ENCODE data around the gene SMDT1.

The SMDT1 gene, protein sequence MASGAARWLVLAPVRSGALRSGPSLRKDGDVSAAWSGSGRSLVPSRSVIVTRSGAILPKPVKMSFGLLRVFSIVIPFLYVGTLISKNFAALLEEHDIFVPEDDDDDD

DNA sequence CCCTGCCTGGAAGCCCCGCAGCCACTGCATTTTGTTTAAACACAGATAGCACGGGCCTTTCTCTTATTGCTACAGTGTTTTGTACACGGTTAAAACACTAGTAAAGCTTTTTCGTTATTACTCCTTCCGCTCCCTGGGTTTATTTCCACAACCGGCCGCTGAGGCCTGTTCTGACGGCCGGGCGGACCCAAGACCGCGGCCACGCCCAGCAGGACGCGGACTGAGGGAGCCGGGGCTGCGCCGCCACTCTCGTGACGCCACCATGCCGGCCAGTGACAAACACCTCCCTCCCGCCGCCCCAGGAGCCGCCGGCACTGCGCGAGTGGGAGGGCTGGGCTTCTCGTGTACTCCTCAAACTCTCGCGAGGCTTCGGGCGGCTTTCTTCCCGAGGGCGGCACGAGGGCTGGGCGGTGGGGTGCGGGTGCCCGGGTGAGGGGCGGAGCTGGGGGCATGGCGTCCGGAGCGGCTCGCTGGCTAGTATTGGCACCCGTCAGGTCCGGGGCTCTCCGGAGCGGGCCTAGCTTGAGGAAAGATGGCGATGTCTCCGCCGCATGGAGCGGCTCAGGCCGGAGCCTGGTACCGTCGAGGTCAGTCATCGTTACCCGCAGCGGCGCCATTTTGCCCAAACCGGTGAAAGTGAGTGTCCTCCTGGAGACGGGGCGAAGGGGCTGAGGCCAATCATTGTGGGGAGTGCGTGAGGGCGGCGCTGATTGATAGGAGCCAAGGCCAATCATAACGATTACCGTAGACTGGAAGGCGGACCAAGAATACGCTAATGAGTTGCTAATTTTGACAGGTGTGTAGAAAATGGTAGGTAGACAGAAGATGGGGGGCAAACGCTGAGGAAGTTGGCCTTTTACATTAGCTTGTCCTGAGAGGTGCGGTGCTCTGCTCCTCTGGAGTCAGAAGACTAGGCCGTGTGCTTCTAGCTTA lies at the start of gene SMDT1:
TSS of gene SMDT1 (plus strand) at position 382 of the 933 bp plus-strand sequence. CDS start at position 451, 69 bp downstream.
- DNase-seq: peak; percentile 98

DNA sequence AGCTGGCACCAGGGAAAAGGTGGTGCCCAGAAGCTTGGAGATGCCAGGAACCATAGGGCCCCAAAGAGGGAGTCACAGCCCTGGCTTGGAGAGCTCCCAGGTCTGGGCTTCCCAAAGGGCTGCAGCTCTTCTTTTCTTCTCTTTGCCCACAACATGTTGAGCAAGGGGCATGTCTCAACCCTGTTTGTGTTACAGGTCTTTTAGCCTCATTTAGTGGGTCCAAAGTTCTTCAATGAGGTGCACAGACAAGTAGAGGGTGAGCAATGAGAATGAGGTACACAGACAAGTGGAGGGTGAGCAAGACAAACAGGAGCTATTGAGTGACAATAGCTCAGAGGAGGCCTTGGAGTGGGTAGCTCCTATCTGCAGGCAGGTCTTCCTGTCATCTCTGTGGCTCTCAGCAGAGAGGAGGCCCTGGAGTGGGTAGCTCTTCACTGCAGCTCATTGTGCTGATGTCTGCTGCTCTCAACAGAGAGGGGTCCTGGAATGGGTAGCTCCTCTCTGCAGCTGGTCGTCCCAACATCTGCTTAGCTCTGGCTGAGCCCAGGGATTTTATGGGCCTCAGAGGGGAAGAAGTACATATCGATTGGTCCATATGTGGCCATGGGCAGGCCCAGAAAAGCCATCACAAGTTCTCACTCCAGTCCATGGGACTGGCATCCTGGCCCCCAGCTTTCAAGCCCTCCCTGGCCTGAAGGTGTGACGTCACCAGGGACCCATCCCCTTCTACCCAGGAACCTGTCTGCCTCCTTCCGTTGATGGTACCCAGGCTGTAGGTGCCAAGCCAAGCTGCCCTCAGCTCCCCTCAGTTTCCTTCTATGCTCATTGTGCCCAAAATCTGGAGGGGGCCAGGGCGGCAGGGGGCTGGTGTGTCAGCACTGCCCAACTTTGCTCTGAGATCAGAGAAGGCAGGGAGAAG lies 46.0 kb upstream of the SMDT1 start:
- DNase-seq: no peak

DNA sequence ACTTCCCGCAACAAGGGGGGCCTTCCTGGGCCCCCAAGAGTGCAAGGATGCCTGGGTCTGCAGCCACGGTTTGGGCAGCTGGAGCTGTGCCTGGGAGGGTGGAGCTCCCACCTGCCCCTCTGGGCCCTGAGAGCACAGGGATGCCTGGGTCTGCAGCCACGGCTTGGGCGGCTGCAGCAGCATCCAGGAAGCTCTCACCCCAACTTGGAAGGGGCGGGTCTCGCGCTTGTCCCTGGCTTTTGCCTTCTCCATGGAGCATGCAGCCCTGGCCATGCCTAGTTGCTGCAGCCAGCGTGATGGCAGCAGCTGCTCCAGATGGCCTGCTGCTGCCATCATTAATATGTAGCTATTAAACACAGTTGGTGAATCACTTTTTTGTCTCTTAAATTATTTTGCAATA lies 44.2 kb upstream of the SMDT1 start:
- no peak for DNase-seq

DNA sequence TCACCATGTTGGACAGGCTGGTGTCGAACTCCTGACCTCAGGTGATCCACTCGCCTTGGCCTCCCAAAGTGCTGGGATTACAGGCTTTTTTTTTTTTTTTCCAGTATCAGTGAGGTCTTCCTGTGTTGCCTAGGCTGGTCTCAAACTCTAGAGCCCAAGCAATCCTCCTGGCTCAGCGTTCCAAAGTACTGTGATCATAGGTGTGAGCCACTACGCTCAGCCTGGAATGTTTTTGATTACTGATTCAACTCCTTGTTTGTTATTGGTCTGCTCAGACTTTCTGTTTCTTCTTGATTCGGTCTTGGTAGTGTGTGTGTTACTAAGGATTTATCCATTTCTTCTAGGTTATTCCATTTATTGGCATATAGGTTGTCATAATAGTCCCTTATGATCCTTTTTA lies 40.2 kb upstream of the SMDT1 start:
- DNase-seq: no peak

DNA sequence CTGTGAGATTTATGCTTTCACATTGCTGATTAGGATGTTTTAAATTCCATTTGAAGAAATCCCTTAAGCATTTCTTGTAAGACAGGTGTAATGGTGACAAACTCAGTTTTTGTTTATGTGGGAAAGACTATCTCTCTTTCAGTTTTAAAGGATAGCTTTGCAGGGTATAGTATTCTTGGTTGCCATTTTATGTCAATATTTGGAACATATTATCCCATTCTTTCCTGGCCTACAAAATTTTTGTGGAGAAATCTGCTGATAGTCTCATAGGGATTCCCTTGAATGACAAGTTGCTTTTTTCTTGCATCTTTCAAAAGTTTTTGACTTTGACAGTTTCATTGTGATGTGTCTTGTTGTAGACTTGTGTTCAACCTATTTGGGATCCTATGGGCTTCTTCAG lies 37.7 kb upstream of the SMDT1 start:
- no peak for DNase-seq

DNA sequence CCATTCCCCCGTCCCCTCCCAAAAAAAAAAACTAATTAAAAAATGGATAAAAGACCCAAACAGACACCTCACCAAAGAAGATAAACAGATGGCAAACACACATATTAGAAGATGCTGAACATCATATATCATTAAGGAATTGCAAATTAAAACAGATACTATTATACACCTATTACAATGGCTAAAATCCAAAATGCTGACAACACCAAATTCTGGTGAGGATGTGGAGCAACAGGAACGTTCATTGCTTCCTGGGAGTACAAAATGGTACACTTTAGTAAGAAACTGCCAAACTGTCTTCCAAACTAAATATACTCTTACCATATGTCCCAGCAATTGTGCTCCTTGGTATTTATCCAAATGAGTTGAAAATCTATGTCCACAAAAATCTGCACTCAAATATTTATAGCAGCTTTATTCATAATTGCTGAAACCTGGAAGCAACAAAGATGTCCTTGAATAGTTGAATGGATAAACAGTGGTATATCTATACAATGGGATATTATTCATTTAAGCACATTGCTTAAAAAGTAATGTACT lies 28.8 kb upstream of the SMDT1 start:
- DNase-seq: no peak

DNA sequence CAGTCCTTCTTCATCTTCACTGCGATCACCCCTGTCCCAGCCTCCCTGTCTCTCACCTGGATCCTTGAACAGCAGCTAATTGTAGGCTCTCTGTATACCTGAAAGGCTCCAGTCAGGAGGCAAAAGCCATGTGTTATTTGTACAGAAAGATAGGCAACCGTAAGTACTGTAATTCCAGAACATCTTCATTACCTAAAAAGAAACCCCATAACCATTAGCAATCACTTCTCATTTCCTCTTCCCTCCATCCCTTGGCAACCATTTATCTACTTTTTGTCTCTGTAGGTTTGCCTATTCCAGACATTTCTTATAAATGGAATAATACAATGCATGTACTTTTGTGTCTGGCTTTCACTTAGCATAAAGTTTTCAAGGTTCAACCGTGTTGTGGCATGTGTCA lies 26.7 kb upstream of the SMDT1 start:
- DNase-seq: no peak

DNA sequence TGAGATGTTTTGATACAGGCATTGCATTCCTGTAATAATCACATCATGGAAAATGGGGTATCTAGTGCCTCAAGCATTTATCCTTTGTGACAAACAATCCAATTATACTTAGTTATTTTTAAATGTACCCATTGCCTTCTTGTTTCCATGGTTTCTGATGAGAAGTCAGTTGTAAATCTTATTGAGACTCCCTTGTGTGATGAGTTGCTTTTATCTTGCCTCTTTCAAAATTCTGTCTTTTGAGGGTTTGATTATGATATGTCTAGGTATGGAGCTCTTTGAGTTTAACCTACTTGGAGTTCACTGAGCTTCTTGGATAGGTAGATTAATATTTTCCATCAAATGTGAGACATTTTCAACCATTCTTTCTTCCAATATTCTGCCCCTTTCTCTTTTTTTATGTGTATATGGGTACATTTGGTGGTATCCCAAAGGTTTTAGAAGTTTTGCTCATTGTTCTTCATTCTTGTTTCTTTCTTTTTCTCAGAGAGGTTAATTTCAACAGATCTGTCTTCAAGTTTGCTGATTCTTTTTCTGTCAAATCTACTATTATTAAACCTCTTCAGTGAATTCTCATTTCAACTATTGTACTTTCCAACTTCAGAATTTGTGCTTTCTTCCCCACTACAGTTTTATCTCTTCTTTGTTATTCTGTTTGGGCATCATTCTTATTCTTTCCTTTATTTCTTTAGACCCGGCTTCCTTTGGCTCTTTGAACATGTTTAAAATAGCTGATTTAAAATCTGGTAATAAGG lies 22.6 kb upstream of the SMDT1 start:
- no peak for DNase-seq

DNA sequence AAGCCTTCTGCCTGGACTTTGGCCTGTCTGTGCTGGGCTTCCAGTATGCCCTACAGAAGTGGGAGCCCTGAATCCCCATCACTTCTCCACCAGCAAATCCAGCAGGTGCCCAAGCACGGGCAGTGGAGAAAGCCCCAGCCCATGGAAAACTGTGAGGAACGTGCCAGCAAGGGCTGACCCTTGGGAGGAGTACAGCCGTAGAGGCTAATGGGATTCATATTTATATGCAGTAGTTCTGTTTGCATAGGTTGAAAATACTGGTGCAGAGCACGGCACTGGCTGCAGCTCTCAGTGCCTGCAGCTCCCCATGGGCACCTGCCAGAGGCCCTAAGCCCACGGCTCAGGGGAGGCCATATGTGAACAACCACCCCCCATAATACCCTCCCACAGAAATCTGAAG lies 19.0 kb upstream of the SMDT1 start:
- DNase-seq: no peak

DNA sequence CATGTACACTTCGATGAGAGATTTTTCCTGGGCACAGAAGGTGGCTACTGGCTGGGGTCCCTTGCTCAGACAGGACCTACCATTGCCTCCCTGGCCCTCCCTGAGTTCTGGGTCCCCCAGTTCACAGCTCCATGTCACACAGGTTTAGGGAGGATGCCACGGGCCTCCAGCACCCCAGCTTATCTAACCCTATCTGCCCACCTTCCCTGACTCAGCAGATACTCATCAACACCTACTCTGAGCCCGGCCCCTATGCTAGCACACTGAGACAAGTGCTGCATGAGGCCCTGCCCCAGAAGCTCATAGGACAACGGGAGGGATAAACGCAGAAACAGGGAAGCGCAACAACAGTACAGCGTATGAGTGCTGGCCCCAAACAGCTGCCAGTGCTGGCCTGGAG lies 18.5 kb upstream of the SMDT1 start:
- no peak for DNase-seq

DNA sequence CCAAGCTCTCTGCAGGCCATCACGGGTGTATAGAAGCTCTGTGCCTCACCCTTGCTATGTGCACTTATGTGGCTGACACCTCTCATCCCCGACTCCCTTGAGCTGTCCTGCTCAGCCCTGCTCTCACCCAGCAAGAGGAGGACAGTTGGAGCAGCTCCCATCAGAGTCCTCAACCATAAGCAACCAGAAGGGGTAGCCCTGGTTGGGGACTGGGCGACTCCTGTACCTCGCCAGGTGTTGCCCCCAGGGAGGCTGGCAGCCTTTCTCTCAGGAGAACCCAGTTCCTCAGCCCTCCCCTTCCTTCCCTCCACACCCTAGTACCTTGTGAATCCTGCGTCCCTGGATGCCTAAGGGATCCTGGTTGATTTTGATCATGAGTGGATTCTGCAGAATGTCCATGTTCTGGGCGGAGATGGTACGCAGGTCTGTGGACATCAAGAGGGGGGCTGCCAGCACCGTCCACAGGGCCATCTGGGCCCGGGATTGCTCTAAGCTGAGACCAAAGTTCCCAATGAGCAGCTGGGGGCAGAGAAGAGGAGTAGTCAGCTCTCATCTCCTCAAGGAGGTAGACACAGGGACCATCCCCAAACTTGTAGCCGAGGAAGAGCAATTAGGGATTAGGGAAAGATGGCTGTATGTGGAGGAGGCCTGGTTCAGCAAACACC lies 16.9 kb upstream of the SMDT1 start:
- DNase-seq: no peak

DNA sequence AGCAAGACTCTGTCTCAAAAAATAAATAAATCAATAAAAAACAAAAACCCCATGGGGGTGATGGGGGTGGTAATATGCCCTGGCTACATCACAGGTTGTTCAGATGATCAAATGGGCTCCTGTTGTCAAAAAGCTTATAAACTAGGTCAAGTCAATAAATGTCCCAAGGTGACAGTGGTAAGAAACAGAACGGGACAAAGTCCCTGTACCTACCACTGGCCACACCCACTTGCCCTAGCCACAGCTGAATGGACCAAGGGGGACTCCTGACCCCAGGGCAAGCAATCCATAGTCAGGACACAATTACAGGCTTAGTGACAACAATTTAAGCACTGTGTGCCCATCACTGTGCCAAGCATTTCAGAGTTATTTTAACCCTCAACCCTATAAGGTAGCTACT lies 14.9 kb upstream of the SMDT1 start:
- no peak for DNase-seq

DNA sequence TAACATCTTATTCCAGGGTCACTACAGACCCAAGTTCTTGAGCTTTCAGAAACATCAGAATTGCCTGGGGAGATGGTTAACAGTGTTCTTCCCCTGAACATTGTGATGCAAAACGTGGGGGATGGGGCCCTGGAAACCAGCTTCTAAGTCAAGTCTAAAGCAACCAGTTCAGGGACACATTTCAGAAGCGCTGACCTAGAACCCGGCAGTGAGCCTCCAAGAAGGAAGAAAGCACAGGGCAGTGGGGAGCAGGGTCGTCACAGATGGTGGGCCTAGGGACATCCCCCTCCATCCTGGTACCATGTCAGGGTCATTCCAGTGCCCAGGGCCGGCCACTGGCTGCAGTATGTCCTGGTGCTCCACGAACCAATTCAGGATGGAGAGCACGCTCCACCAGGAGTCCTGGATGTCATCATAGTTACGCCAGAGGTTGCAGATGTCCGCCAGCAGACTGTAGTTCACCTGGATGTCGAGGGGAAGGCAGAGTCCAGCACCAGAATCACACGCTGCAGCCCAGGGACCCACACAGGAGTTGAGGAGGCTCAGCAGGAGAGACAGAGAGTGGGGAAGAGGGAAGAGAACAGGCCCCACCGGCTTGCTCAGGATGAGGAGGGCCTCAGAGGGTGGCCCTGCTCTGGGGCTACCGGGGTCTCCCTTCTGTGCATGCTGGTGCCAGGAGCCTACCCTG lies 13.9 kb upstream of the SMDT1 start:
- no peak for DNase-seq

DNA sequence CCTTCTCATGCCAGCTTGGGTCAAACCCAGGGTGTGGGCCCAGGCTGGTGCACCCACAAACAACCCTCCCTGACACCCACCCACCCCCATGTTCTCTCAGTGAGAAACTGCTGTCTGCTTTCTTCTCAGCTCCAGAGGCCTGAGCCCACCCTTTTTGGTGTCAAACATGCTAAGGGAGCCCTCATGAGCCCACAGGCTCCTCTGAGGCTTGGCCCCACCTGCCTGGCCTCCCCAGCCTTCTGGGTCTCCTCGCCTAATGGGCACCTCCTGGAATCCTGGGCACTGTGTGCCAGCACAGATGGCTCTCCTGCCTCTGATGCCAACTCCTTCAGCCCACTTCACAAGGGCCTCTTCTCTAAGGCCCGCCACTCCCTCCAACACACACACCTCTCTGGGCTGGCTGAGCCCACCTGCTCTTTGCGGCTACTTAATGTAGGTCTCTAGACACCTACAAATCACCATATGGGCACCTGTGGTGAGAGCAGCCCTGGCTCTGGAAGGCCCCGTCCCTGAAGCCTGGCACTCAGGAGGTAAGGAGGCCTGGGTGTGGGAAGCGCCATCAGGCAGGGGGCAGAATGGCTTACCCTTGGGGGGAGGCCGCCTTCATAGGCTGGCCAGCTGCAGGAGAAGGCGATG lies 13.3 kb upstream of the SMDT1 start:
- no peak for DNase-seq

DNA sequence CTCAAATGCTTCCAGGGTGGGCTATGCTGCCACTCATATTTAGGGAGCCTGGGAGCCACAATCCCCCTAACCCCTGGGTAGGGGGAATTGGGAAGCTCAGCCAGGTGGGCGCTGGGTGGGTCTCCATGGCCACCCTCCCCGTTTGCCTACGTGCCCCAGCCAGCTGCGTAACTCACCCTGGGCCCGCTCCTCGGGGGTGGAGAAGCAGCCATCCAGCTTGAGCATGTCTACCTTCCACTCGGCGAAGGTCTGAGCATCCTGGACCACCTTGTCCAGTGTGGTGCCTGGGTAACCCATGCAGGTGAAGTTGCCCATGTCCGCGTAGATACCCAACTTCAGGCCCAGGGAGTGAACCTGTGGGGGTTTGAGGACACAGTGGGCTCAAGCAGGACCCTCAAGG lies 12.6 kb upstream of the SMDT1 start:
- no peak for DNase-seq

DNA sequence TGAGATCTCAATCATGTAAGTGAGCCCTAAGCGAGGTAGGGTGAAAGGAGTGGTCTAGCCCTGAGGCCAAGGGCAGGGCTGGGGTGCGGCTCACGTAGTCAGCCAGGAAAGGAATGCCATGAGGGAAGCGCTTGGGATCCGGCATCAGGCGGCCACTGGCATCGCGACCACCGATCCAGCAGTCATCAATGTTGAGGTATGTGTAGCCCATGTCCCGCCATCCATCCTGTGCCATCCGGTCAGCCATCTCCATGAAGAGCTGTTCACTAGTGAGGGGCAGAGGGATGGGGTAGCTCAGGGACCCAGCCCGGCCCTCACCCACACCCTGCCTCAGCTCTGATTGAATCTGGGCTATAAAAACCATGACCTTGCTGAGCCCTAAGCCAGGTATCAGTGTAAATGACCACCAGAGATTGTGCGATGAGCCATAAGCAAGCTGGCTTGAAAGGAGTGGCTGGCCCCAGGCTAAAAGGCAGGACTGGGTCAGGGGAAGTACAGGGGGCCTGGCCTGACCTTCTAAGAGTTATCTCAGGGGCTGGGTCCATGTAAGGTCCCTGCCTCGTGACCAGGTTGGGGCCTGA lies 11.7 kb upstream of the SMDT1 start:
- DNase-seq: no peak

DNA sequence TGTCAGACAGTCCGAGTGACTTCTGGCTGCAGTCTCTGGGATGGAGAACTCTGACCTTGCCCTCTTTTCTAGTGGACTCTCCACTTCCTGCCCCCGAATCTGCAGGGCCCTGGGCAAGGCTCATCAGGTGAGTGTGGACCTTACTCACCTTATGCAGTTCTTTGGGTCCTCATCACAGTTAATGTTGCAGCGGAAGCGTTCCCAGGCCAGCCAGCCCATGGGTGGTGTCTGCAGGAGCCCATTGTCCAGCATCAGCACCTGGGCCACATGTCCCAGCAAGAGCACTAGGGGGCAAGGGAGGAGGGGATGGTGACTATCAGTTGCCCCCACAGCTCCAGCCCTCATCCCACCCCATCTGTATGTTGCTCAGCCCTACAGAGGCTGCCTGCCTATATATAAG lies 11.2 kb upstream of the SMDT1 start:
- no peak for DNase-seq

DNA sequence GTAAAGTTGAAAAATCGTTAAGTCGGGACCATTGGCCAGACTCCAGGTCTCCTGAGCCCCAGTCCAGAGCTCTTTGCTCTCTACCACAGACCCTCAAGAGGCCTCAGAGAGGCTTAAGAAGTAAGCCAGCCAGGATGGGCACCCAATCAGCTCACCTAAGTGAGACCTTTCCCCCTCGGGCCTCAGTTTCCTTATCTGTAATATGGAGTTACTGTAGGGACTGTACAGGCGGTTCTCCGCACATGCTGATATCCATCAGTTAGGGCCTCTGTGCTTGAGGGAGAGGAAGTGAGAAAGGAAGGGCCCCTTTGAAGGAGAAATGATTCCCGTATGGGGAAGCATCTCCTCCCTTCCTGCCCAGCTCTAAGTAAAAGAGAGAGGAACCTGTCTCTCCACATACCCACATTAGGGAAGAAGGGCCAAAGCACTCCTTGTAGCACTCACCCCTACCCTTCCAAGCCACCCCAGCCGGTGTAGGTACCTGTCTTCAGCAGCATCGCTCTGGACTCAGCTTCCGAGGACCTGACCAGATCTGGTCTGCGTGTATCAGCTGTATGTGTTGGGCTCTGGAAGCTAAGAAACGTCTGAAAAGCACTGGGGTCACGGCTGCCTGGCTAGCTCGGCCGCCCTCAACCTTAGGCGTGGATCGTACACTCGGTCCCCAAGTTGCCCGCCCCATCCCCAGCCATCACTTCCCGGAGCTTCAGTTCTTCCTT lies 9.5 kb upstream of the SMDT1 start:
- peak; percentile 16 for DNase-seq

DNA sequence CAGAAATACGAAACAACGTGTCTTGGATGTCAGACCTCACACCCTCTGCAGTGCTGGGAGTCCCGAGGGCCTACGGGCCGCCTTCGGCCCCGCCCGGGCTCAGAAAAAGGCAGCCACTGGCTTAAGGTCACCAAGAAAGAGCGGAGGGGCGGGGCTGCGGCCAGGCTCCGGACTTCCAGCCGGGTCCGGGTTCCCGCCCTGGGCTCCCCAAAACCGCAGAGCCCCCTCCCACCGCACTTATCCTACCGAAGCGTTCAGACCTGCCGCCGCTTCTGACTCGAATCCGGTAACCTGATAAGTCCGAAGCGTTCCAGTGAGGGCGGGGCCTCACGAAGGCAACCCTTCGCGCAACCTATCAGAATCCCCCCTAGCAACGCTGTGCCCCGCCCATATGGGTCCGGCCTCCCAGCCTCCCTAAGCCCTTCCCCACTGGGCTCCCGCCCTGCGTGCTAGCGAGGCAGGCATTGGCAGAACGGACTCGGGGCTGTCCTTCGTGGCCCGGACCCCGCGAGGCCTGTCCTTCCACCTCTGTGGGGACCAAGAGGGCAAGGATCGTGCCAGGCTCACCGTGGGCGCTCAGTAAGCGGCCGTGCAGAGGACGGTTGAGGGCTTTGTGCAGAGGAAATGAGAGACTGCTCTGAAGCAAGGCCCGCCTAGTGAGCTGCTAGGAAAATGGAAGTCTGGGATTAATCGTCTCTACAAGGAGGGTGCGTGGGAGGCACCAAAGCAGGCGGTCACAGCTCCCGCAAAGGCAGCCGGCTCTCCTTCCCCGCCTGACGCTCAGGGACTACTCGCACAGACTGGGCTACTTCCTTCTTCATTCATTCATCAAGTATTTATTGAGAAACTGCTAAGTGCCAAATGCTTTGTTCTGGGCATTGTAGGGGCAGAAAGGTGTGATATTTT lies 8.7 kb upstream of the SMDT1 start, which contains the start of gene NAGA:
TSS of gene NAGA (minus strand) at position 296 of the 906 bp plus-strand sequence. CDS start 515 bp downstream, outside the sequence.
- peak; percentile 93 for DNase-seq
